Measurements from ENCODE around the gene MT1H. TPM values are rescaled to one million over a fixed set of nuclear protein-coding genes. Genes with fewer than 3 reads are reported as not detected.
"Not testable (repeated sequence)": the region's sequence is repeated elsewhere in the genome, so short reads cannot be mapped to it uniquely, and the experiment has no call there.

MT1H gene
- total RNA-seq, 3 donors from 2014 or later = 0.71 to 7.0 (median 2.7) TPM

GRCh38 chr16:56701534-56701933 lies 31.9 kb downstream of the MT1H start:
- peaks cover 7% of the 10 kb centered on the region for H3K9me3 Mint-ChIP-seq
- DNase-seq (no peak), ATAC-seq (no peak)
- no peaks in the 10 kb centered on the region for H3K27me3 Mint-ChIP-seq (ENCODE audit: low read depth)
- no peak overlapping the region for H3K4me3 Mint-ChIP-seq
- H3K4me1 Mint-ChIP-seq (ENCODE audit: low read depth) = peaks cover 7% of the 10 kb centered on the region
- H3K36me3 Mint-ChIP-seq (ENCODE audit: insufficient read depth) = no peaks in the 10 kb centered on the region

GRCh38 chr16:56702836-56703235 lies 33.2 kb downstream of the MT1H start:
- DNase-seq (no peak), ATAC-seq (no peak)
- Mint-ChIP-seq H3K36me3 (ENCODE audit: insufficient read depth) (no peaks in the 10 kb centered on the region), H3K4me1 (ENCODE audit: low read depth) (peaks cover 7% of the 10 kb centered on the region), H3K27me3 (ENCODE audit: low read depth) (no peaks in the 10 kb centered on the region), H3K9me3 (peaks cover 2% of the 10 kb centered on the region), H3K4me3 (no peak overlapping the region)

- H3K9me3 Mint-ChIP-seq = no peaks in the 10 kb centered on the region
- H3K27me3 Mint-ChIP-seq (ENCODE audit: low read depth) = no peaks in the 10 kb centered on the region
- H3K36me3 Mint-ChIP-seq (ENCODE audit: insufficient read depth) = no peaks in the 10 kb centered on the region
- peaks cover 26% of the 10 kb centered on the region for H3K4me1 Mint-ChIP-seq (ENCODE audit: low read depth)
- peak; percentile 51 to 63 for ATAC-seq
- H3K4me3 Mint-ChIP-seq = peak overlapping the region; percentile 62
- DNase-seq = no peak
These were observed 39.2 kb downstream of the MT1H start for GRCh38 chr16:56708525-56709442.

- H3K4me3 Mint-ChIP-seq = peak overlapping the region; percentile 62
- DNase-seq = no peak
These were observed 39.9 kb downstream of the MT1H start for GRCh38 chr16:56709443-56710040.

GRCh38 chr16:56710181-56710737 lies 40.6 kb downstream of the MT1H start:
- no peaks in the 10 kb centered on the region for H3K36me3 Mint-ChIP-seq (ENCODE audit: insufficient read depth)
- no peak for DNase-seq
- H3K27me3 Mint-ChIP-seq (ENCODE audit: low read depth) = no peaks in the 10 kb centered on the region
- no peak for ATAC-seq
- no peaks in the 10 kb centered on the region for H3K9me3 Mint-ChIP-seq
- no peak overlapping the region for H3K4me3 Mint-ChIP-seq
- H3K4me1 Mint-ChIP-seq (ENCODE audit: low read depth) = peaks cover 26% of the 10 kb centered on the region

More at GRCh38 chr16:56709443-56710040, 39.9 kb downstream of the MT1H start:
- Mint-ChIP-seq H3K4me1 (ENCODE audit: low read depth) (peaks cover 26% of the 10 kb centered on the region), H3K36me3 (ENCODE audit: insufficient read depth) (no peaks in the 10 kb centered on the region), H3K9me3 (no peaks in the 10 kb centered on the region), H3K27me3 (ENCODE audit: low read depth) (no peaks in the 10 kb centered on the region)
- ATAC-seq = peak; percentile 19 to 20

GRCh38 chr16:56711862-56712261 lies 42.2 kb downstream of the MT1H start:
- peaks cover 26% of the 10 kb centered on the region for H3K4me1 Mint-ChIP-seq (ENCODE audit: low read depth)
- no peak overlapping the region for H3K4me3 Mint-ChIP-seq
- H3K36me3 Mint-ChIP-seq (ENCODE audit: insufficient read depth) = no peaks in the 10 kb centered on the region
- ATAC-seq = no peak
- DNase-seq = no peak
- no peaks in the 10 kb centered on the region for H3K9me3 Mint-ChIP-seq
- H3K27me3 Mint-ChIP-seq (ENCODE audit: low read depth) = no peaks in the 10 kb centered on the region

- no peaks in the 10 kb centered on the region for H3K27me3 Mint-ChIP-seq (ENCODE audit: low read depth)
- H3K36me3 Mint-ChIP-seq (ENCODE audit: insufficient read depth) = no peaks in the 10 kb centered on the region
- H3K4me1 Mint-ChIP-seq (ENCODE audit: low read depth) = peaks cover 19% of the 10 kb centered on the region
- no peak overlapping the region for H3K4me3 Mint-ChIP-seq
- ATAC-seq = no peak
- no peaks in the 10 kb centered on the region for H3K9me3 Mint-ChIP-seq
- DNase-seq = no peak
These were observed 44.2 kb downstream of the MT1H start for GRCh38 chr16:56713794-56714193.

GRCh38 chr16:56715126-56715525 lies 45.5 kb downstream of the MT1H start:
- ATAC-seq = no peak
- Mint-ChIP-seq H3K36me3 (ENCODE audit: insufficient read depth) (no peaks in the 10 kb centered on the region), H3K4me1 (ENCODE audit: low read depth) (peaks cover 6% of the 10 kb centered on the region)

GRCh38 chr16:56716761-56717160 lies 47.1 kb downstream of the MT1H start:
- DNase-seq (no peak), ATAC-seq (no peak)
- Mint-ChIP-seq H3K4me3 (no peak overlapping the region), H3K36me3 (ENCODE audit: insufficient read depth) (no peaks in the 10 kb centered on the region), H3K9me3 (no peaks in the 10 kb centered on the region), H3K4me1 (ENCODE audit: low read depth) (no peaks in the 10 kb centered on the region), H3K27me3 (ENCODE audit: low read depth) (no peaks in the 10 kb centered on the region)

More at GRCh38 chr16:56715126-56715525, 45.5 kb downstream of the MT1H start:
- no peak overlapping the region for H3K4me3 Mint-ChIP-seq
- no peaks in the 10 kb centered on the region for H3K9me3 Mint-ChIP-seq
- H3K27me3 Mint-ChIP-seq (ENCODE audit: low read depth) = no peaks in the 10 kb centered on the region
- DNase-seq = no peak

- not testable (repeated sequence) for H3K4me1 Mint-ChIP-seq (ENCODE audit: low read depth); H3K36me3 Mint-ChIP-seq (ENCODE audit: insufficient read depth); H3K4me3 Mint-ChIP-seq; H3K9me3 Mint-ChIP-seq; ATAC-seq; H3K27me3 Mint-ChIP-seq (ENCODE audit: low read depth); DNase-seq
These were observed 47.9 kb downstream of the MT1H start for GRCh38 chr16:56717532-56717931.

Other genes starting within 250 kb of the MT1H start
- 10 to 100 TPM; 36.3 to 44.6 (median 41.1) TPM for gene AMFR, start 244.3 kb upstream of the MT1H start, total RNA-seq
- 100 to 1,000 TPM; 234 to 247 (median 245) TPM for gene NUDT21, start 218.5 kb upstream of the MT1H start, total RNA-seq
- 100 to 1,000 TPM in 2 of 3 donors, 10 to 100 TPM in 1; 99.3 to 108 (median 101) TPM for gene OGFOD1, start 218.3 kb upstream of the MT1H start, total RNA-seq
- 1 to 10 TPM; 6.2 to 8.2 (median 8.0) TPM for gene BBS2, start 149.8 kb upstream of the MT1H start, total RNA-seq
- gene MT4, start 104.7 kb upstream of the MT1H start, total RNA-seq = not detected
- gene MT3, start 80.3 kb upstream of the MT1H start, total RNA-seq = under 1 TPM in 1 of 3 donors, not detected in 2; 0.35 TPM
- 100 to 1,000 TPM; 186 to 438 (median 301) TPM for gene MT2A, start 61.2 kb upstream of the MT1H start, total RNA-seq
- gene MT1E, start 44.0 kb upstream of the MT1H start, total RNA-seq = 100 to 1,000 TPM in 1 of 3 donors, 10 to 100 TPM in 2; 49.1 to 122 (median 71.4) TPM
- under 1 TPM in 1 of 3 donors, not detected in 2; 0.48 TPM for gene MT1M, start 37.2 kb upstream of the MT1H start, total RNA-seq
- gene MT1A, start 31.1 kb upstream of the MT1H start, total RNA-seq = not detected
- not detected for gene MT1B, start 17.9 kb upstream of the MT1H start, total RNA-seq
- gene MT1F, start 11.9 kb upstream of the MT1H start, total RNA-seq = 10 to 100 TPM; 10.9 to 14.4 (median 12.4) TPM
- 10 to 100 TPM; 28.8 to 40.5 (median 35.9) TPM for gene MT1G, start 1.7 kb upstream of the MT1H start, total RNA-seq
- gene MT1X, start 12.7 kb downstream of the MT1H start, total RNA-seq = 100 to 1,000 TPM; 118 to 192 (median 135) TPM
- gene NUP93, start 60.3 kb downstream of the MT1H start, total RNA-seq = 100 to 1,000 TPM; 178 to 195 (median 181) TPM
- not detected for gene SLC12A3, start 195.4 kb downstream of the MT1H start, total RNA-seq

All from activated T-cell treated with anti-CD3 and anti-CD28 coated beads, Interleukin-2, amount 50 U/mL, for 4 hours (primary cell).